ENCODE results near the gene CCDC102A. TPM values are rescaled to one million over a fixed set of nuclear protein-coding genes. Genes with fewer than 3 reads are reported as not detected.

CCDC102A gene
- total and polyA plus RNA-seq, 2 of the 13 experiments (the other 11 are each of a cell fraction or from before 2014, with no cell fraction given): 2.1 to 2.8 TPM

GRCh38 chr16:57479205-57479975, 57.0 kb downstream of the CCDC102A start (continued):
- TF ChIP-seq HIC2 (CRISPR knock-in tag; IDR thresholded peaks at IDR 0.05; ENCODE audit: low read depth) (peak; percentile 6; the same call in 1 of the 2 replicates), GLMP (CRISPR knock-in tag; IDR thresholded peaks at IDR 0.05; ENCODE audit: borderline replicate concordance) (no peak), NR2F1 (CRISPR knock-in tag; IDR thresholded peaks at IDR 0.05) (no peak), ZNF766 (CRISPR knock-in tag; IDR thresholded peaks at IDR 0.05; ENCODE audit: borderline replicate concordance) (0 out of 2 replicates have a peak, but pooled peaks have one; percentile 38), ZNF282 (IDR thresholded peaks at IDR 0.05; ENCODE audit: partially characterized antibody) (no peak), HNRNPL (IDR thresholded peaks at IDR 0.05; ENCODE audit: low read depth, low read length) (peak; percentile 53; the same call in 1 of the 2 replicates), ATF1 (CRISPR knock-in tag; IDR thresholded peaks at IDR 0.05) (no peak), FOXJ3 (CRISPR knock-in tag; IDR thresholded peaks at IDR 0.05; ENCODE audit: borderline replicate concordance) (no peak), PRMT3 (CRISPR knock-in tag; IDR thresholded peaks at IDR 0.05; ENCODE audit: borderline replicate concordance, low read depth) (no peak), ZNF639 (CRISPR knock-in tag; conservative IDR thresholded peaks at IDR 0.05) (no peak), MYC (CRISPR knock-in tag; IDR thresholded peaks at IDR 0.05; ENCODE audit: borderline replicate concordance) (peak; percentile 37; the same call in 1 of the 2 replicates), PCBP1 (IDR thresholded peaks at IDR 0.05; ENCODE audit: borderline replicate concordance, low read depth, low read length) (peak; percentile 51), HMGXB3 (CRISPR knock-in tag; IDR thresholded peaks at IDR 0.05; ENCODE audit: borderline replicate concordance) (no peak), FUBP1 (CRISPR knock-in tag; IDR thresholded peaks at IDR 0.05; ENCODE audit: borderline replicate concordance) (no peak), JUNB (CRISPR knock-in tag; IDR thresholded peaks at IDR 0.05; ENCODE audit: borderline replicate concordance) (no peak), U2AF2 (IDR thresholded peaks at IDR 0.05; ENCODE audit: low read depth, low read length) (0 out of 2 replicates have a peak, but pooled peaks have one; percentile 61)

All from HepG2 (cell line).